NCI-H2227 treated with DMSO at 0.1 percent for 48 hours (cell line): ENCODE measurements around the gene CD226.
"Not testable (repeated sequence)": the region's sequence is repeated elsewhere in the genome, so short reads cannot be mapped to it uniquely, and the experiment has no call there.

ENCODE experiments used
- DNase-seq: peaks from one replicate; lab custom pipeline; 2025; lab: John Stamatoyannopoulos, UW

CD226 gene

DNA sequence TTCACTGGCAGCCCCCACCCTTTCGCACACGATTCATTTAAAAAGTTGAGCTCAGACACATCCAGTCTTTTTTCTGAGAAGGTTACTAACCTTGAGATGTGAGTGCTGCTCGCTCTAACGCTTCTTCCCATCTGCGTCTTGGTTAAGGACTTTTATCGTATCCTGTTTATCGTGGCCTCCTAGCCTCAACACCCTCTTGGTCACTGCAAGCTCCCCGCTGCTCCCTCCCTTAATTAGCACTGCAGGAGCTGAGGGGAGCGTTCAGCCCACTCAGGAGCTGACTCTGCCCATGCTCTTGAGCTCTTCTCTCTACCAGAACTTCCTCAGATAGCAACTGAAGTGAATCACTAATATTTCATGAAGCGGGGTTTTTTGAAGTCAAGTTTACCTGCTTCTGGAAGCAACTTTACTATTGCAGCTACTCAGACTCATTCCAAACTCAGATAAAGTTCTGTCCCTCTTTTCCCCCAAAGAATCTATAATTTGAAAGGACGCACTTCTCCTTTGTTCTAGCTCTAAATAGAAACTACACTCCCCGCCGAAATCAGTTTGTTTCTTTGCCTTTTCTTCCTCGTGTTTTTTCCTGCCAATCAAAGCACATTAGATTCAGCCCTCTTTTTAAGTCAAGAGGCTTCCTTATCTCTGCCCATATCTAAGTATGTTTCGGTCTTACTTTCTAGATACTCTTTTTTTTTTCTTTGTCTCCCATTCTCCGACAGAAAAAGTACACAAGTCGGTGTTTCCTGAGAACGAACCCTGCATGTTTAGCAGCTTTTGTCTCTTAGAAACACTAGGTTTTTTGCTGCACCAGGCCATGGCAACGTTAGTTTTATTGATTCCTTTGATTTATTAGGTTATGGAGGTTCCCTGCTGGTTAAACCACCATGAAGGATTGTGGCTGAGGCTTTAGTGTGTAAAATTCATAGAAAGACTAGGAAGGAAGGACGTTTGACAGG, 9.3 kb upstream of the CD226 start:
- DNase-seq: no peak

DNA sequence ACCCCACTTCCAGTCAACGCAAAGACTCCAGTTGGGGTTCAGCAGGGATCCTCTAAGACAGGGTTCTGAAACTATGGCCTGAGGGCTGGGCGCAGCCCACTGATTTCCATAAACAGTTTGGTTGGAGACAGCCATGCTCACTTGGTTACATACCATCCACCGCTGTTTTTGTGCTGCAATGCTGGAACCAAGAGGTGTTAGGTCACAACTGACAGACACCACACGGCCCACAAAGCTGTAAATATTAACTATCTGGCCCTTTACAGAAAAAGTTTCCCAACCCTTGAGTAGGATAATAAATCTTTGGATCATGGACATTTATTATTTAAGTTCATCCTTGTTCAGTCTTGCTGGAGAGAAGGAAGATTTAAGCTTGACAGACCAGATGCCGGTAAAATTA, 8.4 kb upstream of the CD226 start:
- DNase-seq: no peak

GRCh38 chr18:69954719-69955480, 7.2 kb upstream of the CD226 start:
- DNase-seq: no peak

GRCh38 chr18:69953191-69953590, 5.5 kb upstream of the CD226 start:
- no peak for DNase-seq

DNA sequence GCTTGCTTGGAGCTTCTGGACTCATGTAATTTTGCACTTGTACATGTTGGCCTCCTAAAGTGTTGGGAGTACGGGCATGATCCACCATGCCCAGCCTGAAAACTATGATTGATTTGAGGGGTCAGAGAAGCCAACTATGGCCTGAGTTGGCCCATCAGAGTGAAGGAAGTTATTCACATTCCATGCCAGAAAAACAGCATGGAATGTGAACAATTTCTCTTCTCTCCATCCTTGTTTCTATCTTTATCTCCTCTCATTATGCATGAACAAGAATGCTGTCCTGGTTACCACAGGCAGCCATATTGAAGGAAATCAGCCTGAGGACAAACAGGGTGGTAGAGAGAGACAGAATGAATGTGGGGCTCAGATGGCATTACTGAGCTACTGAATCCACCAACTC, 3.5 kb upstream of the CD226 start:
- DNase-seq: no peak

- no peak for DNase-seq
Observed at GRCh38 chr18:69949538-69949936, 1.9 kb upstream of the CD226 start.

GRCh38 chr18:69948919-69949537, 1.4 kb upstream of the CD226 start:
- no peak for DNase-seq

- DNase-seq: no peak
Observed at GRCh38 chr18:69948256-69948655, 583 bp upstream of the CD226 start.

DNA sequence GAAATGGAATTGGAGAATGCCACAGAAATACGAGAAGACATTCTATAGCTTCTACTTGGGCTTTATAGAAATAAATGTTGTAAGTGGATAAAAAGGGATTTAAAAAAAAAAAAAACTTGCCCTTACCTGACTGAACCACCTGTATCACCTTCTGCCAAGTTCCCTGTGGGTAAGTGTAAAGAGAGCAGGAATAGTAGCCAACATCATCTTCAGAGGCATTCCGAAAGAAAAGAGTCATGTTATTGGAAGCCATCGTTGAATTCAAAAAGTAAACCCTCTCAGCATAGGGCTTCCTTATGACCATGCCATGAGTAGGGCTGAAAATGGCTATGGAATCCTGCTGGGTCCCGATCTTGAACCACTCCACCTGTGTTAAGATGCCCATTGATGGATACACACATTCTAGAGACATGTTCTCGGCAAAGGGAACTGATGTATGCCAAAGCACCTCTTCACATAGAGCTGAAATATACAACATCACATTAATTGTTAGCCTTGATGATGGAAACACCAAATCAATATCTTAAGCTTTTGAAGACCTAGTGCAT, 991 bp downstream of the CD226 start:
- no peak for DNase-seq

DNA sequence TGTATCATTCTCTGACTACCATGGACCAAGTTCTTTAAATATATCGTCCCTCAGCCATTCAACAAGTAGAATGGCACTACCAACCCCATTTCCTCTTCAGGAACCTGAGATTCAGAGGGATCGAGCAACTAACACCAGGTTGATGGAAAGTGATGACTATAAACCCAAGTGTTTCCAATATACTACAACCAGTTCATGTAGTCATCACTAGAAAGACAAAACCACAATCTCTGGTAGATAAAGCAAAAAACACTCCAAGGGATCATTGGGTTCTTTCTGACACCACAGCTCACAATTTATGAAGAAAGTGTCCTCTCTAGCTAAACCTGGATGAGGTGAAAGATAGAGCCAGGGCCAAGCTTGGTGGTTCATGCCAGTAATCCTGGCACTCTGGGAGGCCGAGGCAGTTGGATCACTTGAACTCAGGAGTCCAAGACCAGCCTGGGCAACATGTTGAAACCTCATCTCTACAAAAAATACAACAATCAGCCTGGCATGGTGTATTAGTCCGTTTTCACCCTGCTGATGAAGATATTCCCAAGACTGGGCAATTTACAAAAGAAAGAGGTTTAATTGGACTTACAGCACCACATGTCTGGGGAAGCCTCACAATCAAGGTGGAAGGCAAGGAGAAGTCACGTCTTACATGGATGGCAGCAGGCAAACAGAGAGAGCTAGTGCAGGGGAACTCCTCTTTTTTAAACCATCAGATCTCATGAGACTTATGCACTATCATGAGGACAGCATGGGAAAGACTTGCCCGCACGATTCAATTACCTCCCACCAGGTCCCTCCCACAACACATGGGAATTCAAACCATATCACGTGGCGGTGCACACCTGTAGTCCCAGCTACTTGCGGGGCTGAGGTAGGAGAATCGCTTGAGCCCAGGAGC, 2.2 kb downstream of the CD226 start:
- DNase-seq: no peak

- DNase-seq: no peak
Observed at GRCh38 chr18:69944436-69944835, 3.2 kb downstream of the CD226 start.

DNA sequence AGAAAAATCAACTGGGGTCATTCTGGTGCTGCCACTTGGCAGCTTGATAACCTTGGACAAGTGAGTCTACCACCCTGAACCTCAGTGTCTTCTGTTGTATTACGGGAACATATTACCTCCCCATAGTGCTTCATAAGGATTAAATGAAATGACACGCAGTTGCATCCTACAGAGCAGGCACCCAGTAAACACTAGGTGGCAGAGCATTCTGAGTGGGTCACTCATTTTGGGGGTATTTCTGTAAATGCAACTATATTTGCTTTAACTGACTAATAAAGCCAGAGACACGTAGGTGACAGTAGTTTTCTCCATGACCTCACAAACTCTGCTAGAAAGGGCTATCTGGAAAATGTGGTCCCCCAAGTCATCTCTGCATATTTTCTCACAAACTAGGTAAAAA, 4.7 kb downstream of the CD226 start:
- DNase-seq: no peak

GRCh38 chr18:69941183-69941582, 6.5 kb downstream of the CD226 start:
- no peak for DNase-seq

- DNase-seq: not testable (repeated sequence)
Observed at GRCh38 chr18:69939812-69940211, 7.9 kb downstream of the CD226 start.

DNA sequence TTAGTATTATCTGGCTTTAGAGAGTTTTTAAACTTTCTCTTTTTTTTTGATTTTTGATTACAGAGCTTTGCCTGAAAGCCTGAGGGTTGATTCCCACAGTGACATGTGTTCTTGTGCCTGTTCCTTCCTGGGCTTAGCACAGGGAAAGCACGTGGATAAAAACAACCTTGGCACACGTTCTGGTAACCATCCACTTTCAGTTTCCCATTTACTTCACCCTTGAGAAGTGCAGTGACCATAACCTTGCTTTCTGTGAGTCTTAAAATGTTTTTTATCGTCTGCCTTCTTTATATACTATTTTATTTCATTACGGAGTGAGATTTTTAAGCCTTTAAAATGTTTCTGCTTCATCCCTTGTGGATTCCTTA, 11.5 kb downstream of the CD226 start:
- DNase-seq: no peak

DNA sequence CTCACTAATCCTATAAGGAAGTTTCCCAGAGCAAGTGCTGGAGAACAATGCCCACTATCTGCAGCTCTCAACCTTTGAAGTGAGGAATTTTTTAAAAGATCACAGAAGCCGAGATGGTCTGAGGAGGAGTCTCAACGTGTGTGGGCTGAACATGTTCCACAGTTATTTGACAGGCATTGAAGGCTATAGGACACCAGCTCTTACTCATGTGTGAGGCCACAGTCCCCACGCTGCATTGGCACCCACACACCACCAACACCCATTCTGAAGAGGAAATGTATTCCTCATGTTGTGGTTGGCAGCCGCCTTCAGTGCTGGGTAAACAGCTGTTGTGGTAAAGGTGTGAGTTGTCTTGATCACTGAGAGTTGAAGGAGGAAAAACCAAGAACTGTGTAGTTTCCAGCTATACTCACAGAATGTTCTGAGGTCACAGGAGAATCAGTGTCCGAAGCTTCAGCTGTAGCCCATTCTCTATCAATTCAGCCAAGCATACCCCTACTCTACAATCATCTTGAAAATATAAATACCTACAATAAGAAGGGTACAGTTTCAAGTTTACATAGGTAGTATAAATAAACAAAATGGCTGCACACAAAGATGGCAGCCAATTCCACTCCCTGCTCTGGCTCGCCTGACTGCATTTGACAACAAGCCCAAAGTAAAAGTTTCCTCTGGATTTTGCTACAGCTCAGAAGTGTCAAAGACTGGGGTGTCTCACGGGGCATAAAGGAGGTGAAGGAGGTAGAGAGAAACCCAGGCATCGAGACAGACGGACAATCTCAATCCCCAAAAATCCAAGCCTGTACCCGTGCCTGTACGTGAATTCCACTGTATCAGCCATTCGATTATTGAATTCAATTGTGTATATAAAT, 12.1 kb downstream of the CD226 start:
- no peak for DNase-seq

DNA sequence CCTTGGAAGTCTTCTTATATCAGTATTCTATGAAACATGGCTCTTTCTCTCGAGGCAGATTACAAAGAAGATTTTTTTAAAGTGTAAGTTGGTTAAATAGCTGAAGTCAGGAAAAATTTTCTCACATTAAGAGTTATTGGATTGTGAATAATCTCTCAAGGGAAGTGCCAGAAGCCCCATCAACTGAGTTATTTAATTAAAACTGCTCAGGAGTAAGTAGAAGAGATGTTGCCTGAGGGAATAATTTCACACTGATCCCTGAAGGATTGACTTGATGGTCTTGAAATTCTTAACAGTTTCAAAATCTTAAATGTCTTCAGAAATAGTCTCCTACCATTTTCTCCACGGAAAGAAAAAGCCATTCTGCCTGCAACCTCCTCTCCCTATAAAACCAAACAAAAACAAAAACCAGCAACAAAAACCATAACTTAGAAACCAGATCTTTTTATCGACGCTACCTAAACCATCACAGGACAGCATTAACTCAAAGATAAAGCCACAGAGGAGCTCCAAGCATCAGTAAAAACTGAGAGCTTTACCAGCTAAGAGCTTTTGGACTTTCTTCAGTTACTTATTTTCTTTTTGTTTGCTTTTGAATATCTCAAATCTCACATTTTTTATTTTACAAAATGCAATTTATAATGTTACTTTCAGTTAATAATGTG, 12.9 kb downstream of the CD226 start:
- DNase-seq: no peak

GRCh38 chr18:69929041-69929774, 18.5 kb downstream of the CD226 start:
- no peak for DNase-seq

- DNase-seq: no peak
Observed at GRCh38 chr18:69916412-69916811, 31.3 kb downstream of the CD226 start.
